HG02678 (cell line): ENCODE data around the gene DRAM1.
A peak's percentile ranks its signal among the peaks of the same experiment; 100 is the strongest.

Source experiments
- ATAC-seq: cut with Tn5 transposase; IDR thresholded peaks from one replicate; pipeline ENCODE4 v1.9.1; 2021; ENCODE audit warnings: mild to moderate bottlenecking, moderate library complexity; ENCODE audit not compliant: unreplicated experiment

DRAM1 gene

DNA sequence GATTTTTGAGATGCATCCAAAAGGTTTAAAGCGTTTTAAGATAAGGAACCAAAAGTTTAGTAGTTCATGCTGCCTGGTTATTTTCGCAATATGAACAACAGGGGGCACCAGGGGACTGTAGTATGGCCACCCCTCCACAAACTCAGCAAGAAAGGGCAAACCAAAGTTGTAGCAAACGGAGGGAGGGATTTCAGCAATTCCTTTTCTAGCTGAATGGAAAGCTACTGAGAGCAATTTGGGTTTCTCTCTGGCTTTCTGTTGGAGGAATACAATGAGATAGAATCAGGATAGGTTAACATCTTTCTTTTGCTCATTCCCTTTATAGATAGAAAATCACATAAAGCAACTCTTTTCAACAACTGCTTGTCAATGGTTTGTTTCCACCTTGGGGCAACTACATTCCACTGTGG is 62.5 kb downstream of the DRAM1 start:
- peak; percentile 29 for ATAC-seq

GRCh38 chr12:101940400-101940950 is 63.1 kb downstream of the DRAM1 start:
- no peak for ATAC-seq

DNA sequence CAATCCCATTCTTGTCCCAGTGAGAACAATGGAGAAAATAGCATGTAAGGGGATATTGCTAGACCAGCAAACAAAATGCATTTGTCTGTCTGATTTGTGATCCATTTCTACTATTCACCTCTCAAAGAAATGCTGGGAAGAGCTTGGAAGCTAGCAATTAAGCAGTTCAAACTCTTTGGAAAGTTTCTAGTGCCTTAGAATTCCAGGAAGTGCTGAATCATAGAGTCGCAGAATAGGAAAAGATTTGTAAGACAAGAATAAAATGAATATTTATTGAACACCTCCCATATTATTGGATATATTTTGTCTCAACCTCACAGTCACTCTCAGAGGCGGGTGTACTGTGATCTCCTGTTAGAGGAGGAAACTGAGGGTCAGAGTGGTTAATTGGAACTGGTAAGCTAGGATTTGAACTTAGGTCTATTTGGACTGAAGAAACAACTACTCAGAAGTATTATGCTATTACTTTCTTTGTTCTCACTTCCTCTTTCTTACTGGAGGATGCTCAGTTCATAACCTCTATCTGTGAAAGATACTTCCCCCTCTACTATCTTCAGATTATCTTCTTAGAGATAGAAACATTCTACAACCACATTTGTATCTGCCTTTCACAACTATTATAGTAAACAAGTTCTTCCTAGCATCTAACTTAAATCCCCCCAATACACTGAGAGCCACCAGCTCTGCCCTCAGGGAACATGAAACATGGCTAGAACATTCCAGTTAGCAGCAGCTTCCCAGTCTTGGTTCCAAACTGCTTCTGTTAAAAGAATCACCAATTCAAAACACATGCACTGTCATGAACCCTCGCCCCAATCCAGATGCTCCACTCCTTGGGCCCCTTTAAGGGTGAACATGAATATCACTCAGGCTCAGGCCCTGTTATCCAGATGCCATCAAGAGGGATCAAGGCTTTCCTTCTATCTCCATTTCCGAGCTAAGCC is 64.2 kb downstream of the DRAM1 start:
- peak; percentile 82 for ATAC-seq

DNA sequence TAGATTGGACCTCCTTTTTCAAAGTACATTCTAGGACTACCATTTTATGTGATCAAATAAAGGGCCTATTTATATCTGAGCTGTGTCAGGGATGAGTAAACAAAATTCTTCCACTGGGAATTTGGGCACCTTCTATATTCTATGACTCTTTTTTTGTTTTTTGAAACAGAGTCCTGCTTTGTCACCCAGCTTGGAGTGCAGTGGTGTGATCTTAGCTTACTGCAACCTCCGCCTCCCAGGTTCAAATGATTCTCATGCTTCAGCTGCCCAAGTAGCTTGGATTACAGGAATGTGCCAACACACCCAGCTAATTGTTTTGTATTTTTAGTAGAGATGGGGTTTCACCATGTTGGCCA is 64.8 kb downstream of the DRAM1 start:
- ATAC-seq = no peak

DNA sequence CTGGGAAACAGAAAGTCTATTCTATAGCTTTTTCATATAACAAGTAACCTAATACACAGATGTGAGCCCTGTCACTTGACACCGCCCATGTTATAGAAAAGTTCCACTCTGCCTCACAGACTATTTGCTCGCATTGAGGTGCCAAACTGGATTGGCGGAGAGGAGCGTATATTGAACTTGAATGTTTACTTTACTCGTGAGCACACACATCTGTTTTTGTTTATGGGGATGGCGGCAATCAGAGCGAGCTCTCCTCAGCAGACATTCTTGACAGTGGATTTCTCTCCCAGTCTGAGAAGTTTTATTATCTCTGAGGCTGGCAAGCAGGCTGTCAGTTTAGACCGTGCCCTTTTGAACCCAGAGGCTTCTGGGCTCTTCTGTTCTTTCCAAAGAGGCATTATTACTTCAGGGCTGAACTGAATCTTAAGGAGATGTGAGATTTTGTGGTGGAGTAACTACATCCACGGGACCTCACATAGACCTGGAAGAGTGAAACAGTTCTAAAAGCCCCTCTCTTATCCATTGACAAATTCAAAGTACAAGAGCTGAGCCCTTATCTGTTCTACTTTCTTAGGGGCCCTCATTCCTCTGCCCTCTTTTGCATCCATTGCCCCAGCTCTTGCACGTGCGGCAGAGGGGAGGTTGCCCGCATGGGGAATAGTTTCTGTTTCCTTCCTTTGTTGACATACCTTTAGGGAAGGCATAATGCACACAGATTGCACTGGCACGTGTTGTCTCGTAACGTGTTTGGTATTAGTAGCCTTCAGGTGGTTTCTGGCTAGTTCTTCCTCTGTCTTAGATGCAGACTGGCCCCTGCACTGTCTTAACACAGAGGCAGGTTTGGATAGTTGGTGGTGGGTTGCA is 68.2 kb downstream of the DRAM1 start:
- ATAC-seq = no peak

DNA sequence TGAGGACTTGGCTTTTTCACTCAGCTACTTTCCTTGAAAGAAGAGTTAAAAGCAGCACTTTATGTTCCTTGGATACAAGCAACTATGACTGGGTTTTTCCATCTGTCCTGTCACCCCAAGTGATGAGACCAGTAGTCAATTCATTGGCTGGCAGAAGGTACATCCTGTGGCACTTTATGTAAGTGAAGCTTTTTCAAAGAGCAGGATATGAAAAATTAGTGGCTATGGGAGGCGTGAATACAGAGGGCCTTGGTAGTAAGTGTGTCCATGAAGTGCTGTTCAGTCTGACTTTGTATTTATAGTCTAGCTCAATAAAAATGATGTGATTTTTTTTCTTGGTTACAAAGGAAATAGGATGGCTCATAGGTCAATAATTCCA is 68.8 kb downstream of the DRAM1 start:
- ATAC-seq = no peak

GRCh38 chr12:101947316-101947715 is 69.9 kb downstream of the DRAM1 start:
- no peak for ATAC-seq

GRCh38 chr12:101948365-101948764 is 71.0 kb downstream of the DRAM1 start:
- ATAC-seq = no peak

GRCh38 chr12:101951002-101951670 is 73.8 kb downstream of the DRAM1 start:
- no peak for ATAC-seq

DNA sequence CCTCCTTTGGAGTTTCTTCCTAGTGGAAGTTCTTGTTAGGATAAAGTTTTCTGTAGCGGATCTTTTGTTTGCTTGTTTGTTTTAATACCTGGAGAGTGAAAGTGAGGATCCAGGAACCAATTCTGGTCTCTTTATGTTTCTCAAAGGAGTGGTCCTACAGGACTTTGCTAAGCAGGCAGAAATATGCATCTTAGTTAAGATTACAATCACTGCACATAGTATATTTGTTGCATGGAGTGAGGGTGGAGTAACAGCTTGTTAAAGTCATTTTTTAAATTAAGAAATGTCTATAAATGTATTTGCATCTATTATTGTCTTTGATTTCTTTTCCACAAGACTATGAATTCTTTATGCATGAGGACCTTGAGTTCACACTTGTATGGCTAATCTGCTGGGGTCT is 76.7 kb downstream of the DRAM1 start:
- no peak for ATAC-seq

DNA sequence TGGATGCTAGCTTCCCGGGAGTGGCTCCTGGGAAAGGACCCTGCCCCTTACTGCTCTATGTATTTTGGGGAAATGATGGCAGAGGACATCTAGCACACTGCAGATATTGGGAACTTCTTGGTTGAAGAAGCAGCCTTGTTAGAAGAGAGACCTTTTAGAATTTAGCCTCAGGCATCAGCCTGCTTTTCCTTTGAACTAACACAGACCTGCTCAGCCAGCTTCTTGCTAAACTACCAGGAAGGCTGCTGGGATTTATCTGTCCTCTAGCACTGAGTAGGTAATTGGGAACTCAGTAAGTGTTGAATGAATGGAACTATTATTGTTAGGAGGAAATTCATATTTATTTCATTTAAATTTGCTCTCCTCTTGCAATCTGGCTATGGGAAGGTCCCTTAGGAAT is 77.3 kb downstream of the DRAM1 start:
- ATAC-seq = no peak

DNA sequence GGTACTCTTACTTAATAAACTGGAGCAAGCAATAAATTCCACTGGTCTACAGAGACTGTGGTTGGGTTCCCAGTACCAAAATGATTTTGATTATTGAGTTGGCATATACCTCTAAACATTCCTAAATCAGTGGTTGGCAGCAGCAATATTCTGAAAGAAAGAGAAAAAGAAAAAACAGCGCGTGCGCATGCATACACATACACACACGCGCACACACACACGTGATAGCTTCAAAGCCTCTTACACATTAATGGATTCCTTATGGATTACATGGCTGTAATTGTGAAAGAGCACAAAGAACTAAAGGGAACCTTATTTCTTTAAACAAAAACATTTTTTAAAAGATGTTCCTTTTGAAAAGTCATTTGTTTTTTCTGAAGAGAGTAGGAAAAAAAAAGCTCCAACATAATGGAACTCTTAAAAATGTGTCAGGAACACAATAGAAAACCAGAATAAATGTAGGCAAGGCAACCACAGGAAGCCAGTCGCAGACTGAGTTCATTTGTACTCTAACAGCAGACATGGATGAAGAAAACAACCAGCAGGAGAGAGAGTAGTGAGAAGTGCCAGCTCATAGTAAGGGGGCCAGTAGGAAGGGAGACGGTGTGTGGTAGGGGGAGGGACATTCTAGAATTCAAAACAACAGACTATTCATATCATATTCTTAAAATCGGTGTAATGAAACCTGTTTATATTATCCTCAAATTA is 80.0 kb downstream of the DRAM1 start:
- no peak for ATAC-seq

- no peak for ATAC-seq
Observed at GRCh38 chr12:101959607-101960006, 82.2 kb downstream of the DRAM1 start.

GRCh38 chr12:101962486-101962885 is 85.1 kb downstream of the DRAM1 start:
- no peak for ATAC-seq

DNA sequence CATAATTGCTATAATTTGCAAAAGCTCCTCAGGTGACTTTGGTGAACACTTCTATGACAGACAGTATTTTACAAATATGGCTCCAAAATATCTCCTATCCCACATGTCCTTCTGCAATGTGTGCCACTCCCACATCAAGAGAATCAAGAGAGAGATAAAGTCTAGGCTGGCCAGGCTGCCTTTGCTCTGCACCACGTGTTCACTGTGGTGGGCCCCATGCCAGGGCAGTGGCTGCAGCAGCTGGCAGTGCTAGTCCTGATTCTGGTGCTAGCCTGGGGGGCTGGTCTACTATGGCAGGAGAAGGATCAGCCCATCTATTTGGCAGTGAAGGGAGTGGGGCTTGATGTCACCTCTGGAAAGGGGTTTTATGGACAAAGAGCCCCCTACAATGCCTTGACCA is 86.3 kb downstream of the DRAM1 start:
- no peak for ATAC-seq

GRCh38 chr12:101966496-101966895 is 89.1 kb downstream of the DRAM1 start:
- ATAC-seq = no peak

DNA sequence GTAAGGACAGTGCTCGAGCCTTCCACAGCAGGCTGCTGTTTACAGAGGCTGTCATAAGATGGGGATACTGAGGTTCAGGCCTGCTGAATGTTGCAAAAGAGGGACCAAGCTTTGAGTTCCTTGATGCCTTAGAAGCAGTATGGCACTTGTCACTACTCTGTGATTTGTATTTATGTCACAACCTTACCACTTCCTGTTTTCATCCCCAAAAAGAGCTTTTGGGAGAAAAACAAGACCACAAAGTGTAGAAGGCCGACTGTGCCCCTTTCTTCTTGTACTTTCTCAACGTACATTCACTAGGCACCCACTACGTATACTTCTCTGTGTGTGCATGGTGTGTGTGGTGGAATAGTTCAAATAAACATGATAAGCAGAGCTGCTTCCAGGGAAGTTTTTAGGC is 90.1 kb downstream of the DRAM1 start:
- ATAC-seq = no peak

DNA sequence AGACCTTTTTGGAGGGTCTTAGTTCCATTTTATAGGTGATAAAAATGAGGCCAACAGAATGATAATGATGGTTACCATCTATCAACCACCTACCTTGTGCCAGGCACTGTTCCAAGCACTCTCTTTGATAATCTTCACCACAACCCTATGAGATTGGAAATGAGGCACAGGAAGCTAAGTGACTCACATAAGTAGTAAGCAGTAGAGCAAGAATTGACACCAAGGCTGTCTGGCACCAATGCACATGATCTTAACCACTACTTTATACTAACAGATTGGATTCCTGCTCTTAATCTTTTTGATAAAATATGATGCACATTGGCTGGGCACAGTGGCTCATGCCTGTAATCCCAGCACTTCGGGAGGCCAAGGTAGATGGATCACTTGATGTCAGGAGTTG is 91.4 kb downstream of the DRAM1 start:
- ATAC-seq = no peak
